GM18909 (cell line): ENCODE results near the gene PCDHA10.
"Not testable (repeated sequence)": the region's sequence is repeated elsewhere in the genome, so short reads cannot be mapped to it uniquely, and the experiment has no call there.

Source experiments
- ATAC-seq: cut with Tn5 transposase; IDR thresholded peaks from one replicate; pipeline ENCODE4 v1.9.1; 2021; ENCODE audit warnings: mild to moderate bottlenecking; ENCODE audit not compliant: unreplicated experiment, poor library complexity

PCDHA10 gene

DNA sequence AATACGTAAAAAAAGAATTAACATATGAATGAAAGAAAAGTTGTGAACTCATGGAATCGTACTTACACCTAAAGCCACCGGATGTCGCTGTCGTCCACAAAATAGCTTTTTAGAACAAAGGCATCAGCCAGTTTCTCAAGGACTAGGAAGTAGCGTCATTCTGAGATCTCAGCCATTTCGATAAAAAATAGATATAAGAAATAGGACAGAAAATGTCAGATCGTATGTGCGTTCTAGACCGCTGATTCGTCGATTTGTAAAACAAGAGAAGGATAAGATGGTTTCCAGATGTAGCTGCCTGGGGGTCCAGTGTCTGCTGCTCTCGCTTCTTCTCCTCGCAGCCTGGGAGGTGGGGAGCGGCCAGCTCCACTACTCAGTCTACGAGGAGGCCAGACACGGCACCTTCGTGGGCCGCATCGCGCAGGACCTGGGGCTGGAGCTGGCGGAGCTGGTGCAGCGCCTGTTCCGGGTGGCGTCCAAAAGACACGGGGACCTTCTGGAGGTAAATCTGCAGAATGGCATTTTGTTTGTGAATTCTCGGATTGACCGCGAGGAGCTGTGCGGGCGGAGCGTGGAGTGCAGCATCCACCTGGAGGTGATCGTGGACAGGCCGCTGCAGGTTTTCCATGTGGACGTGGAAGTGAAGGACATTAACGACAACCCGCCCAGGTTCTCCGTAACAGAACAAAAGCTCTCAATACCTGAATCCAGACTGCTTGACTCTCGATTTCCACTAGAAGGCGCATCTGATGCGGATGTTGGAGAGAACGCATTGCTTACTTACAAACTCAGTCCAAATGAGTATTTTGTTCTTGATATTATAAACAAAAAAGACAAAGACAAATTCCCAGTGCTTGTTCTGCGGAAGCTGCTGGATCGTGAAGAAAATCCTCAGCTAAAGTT lies at the start of gene PCDHA10:
PCDHA10 (plus strand) TSS at position 126 of the 903 bp plus-strand sequence; CDS start at position 278, 152 bp downstream.
- no peak for ATAC-seq

- ATAC-seq = no peak
Observed at GRCh38 chr5:140806834-140807775, 48.6 kb upstream of the PCDHA10 start, which contains the start of gene PCDHA4. PCDHA4 (plus strand) TSS chr5:140807068.

DNA sequence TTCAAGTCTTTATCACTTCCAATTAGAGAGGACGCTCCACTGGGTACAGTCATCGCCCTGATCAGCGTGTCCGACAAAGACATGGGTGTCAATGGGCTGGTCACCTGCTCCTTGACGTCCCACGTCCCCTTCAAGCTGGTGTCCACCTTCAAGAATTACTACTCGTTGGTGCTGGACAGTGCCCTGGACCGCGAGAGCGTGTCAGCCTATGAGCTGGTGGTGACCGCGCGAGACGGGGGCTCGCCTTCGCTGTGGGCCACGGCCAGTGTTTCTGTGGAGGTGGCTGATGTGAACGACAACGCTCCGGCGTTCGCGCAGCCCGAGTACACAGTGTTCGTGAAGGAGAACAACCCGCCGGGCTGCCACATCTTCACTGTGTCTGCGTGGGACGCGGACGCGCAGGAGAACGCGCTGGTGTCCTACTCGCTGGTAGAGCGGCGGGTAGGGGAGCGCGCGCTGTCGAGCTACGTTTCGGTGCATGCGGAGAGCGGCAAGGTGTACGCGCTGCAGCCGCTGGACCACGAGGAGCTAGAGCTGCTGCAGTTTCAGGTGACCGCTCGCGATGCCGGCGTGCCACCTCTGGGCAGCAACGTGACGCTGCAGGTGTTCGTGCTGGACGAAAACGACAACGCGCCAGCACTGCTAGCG lies 47.3 kb upstream of the PCDHA10 start:
- ATAC-seq = not testable (repeated sequence)

DNA sequence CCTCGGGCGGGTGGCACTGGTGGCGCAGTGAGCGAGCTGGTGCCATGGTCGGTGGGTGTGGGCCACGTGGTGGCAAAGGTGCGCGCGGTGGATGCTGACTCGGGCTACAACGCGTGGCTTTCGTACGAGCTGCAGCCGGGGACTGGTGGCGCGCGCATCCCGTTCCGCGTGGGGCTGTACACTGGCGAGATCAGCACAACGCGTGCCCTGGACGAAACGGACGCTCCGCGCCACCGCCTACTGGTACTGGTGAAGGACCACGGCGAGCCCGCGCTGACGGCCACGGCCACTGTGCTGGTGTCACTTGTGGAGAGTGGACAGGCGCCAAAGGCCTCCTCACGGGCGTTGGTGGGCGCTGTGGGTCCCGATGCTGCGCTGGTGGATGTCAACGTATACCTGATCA lies 46.8 kb upstream of the PCDHA10 start:
- ATAC-seq = no peak

- no peak for ATAC-seq
Observed at GRCh38 chr5:140821375-140822280, 34.1 kb upstream of the PCDHA10 start, which contains the start of gene PCDHA5. PCDHA5 (plus strand) TSS chr5:140821613.

- no peak for ATAC-seq
Observed at GRCh38 chr5:140822281-140822629, 33.4 kb upstream of the PCDHA10 start.

DNA sequence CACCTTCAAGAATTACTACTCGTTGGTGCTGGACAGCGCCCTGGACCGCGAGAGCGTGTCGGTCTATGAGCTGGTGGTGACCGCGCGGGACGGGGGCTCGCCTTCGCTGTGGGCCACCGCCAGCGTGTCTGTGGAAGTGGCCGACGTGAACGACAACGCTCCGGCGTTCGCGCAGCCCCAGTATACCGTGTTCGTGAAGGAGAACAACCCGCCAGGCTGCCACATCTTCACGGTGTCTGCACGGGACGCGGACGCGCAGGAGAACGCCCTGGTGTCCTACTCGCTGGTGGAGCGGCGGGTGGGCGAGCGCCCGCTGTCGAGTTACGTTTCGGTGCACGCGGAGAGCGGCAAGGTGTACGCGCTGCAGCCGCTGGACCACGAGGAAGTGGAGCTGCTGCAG lies 32.7 kb upstream of the PCDHA10 start:
- ATAC-seq = not testable (repeated sequence)

GRCh38 chr5:140823475-140823874 lies 32.2 kb upstream of the PCDHA10 start:
- ATAC-seq = no peak

DNA sequence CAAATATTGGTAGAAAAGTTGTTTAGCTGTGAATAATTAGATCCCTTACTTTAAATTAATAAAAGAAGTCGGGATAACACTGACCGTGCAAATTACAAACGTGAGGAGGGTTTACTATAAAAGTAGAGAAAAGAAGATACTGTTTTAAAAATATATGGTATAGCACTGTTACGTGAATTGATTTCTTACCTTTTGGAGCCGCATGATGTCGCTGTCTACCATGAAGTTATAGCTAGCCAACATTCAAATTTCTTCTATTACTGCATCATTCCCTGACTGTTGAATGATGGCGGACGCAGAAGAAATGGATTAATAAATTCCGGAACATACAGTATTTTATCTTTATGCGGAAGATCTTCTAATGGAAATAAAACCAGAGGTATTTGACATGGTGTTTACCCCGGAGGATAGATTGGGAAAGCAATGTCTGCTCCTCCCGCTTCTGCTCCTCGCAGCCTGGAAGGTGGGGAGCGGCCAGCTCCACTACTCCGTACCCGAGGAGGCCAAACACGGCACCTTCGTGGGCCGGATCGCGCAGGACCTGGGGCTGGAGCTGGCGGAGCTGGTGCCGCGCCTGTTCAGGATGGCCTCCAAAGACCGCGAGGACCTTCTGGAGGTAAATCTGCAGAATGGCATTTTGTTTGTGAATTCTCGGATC lies 27.9 kb upstream of the PCDHA10 start, which contains the start of gene PCDHA6:
PCDHA6 (plus strand) TSS at position 257 of the 658 bp plus-strand sequence; CDS start at position 389, 132 bp downstream.
- ATAC-seq = no peak

DNA sequence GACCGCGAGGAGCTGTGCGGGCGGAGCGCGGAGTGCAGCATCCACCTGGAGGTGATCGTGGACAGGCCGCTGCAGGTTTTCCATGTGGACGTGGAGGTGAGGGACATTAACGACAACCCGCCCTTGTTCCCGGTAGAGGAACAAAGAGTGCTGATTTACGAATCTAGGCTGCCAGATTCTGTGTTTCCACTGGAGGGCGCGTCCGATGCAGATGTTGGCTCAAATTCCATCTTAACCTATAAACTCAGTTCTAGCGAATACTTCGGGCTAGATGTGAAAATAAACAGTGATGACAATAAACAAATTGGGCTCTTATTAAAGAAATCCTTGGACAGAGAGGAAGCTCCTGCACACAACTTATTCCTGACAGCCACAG lies 27.3 kb upstream of the PCDHA10 start:
- ATAC-seq = no peak

- ATAC-seq = not testable (repeated sequence)
Observed at GRCh38 chr5:140829511-140830501, 25.9 kb upstream of the PCDHA10 start.

GRCh38 chr5:140833993-140834392 lies 21.7 kb upstream of the PCDHA10 start, which contains the start of gene PCDHA7:
PCDHA7 (plus strand) TSS chr5:140834269; CDS start chr5:140834384, 115 bp downstream.
- no peak for ATAC-seq

DNA sequence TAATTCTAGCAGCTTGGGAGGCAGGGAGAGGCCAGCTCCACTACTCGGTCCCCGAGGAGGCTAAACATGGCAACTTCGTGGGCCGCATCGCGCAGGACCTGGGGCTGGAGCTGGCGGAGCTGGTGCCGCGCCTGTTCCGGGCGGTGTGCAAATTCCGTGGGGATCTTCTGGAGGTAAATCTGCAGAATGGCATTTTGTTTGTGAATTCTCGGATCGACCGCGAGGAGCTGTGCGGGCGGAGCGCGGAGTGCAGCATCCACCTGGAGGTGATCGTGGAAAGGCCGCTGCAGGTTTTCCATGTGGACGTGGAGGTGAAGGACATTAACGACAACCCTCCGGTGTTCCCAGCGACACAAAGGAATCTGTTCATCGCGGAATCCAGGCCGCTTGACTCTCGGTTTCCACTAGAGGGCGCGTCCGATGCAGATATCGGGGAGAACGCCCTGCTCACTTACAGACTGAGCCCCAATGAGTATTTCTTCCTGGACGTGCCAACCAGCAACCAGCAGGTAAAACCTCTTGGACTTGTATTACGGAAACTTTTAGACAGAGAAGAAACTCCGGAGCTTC lies 21.2 kb upstream of the PCDHA10 start:
- ATAC-seq = not testable (repeated sequence)

DNA sequence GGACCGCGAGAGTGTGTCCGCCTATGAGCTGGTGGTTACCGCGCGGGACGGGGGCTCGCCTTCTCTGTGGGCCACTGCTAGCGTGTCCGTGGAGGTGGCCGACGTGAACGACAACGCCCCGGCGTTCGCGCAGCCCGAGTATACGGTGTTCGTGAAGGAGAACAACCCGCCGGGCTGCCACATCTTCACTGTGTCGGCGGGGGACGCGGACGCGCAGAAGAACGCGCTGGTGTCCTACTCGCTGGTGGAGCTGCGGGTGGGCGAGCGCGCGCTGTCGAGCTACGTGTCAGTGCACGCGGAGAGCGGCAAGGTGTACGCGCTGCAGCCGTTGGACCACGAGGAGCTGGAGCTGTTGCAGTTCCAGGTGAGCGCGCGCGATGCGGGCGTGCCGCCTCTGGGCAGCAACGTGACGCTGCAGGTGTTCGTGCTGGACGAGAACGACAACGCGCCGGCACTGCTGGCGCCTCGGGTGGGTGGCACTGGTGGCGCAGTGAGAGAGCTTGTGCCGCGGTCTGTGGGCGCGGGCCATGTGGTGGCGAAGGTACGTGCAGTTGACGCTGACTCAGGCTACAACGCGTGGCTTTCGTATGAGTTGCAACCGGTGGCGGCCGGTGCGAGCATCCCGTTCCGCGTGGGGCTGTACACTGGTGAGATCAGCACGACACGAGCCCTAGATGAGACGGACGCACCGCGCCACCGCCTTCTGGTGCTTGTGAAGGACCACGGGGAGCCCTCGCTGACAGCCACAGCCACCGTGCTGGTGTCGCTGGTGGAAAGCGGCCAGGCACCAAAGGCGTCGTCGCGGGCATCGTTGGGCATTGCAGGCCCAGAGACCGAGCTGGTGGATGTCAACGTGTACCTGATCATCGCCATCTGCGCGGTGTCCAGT lies 19.8 kb upstream of the PCDHA10 start:
- no peak for ATAC-seq

- no peak for ATAC-seq
Observed at GRCh38 chr5:140840978-140841962, 14.4 kb upstream of the PCDHA10 start, which contains the start of gene PCDHA8. PCDHA8 (plus strand) TSS chr5:140841187; CDS start chr5:140841322, 135 bp downstream.
